GM18858 (cell line): ENCODE data around the gene WDFY4.
A peak's percentile ranks its signal among the peaks of the same experiment; 100 is the strongest.
"Not testable (repeated sequence)": the region's sequence is repeated elsewhere in the genome, so short reads cannot be mapped to it uniquely, and the experiment has no call there.

Source experiments
- ATAC-seq: cut with Tn5 transposase; IDR thresholded peaks from one replicate; pipeline ENCODE4 v1.9.1; 2021; ENCODE audit not compliant: unreplicated experiment

WDFY4 gene

GRCh38 chr10:48684792-48685623 lies at the start of gene WDFY4:
Gene WDFY4, plus strand, starts transcription at chr10:48684873. Its CDS starts 24,860 bp downstream, at chr10:48709733.
- peak; percentile 51 for ATAC-seq

- ATAC-seq = no peak
Measured at GRCh38 chr10:48634984-48635557, 49.6 kb upstream of the WDFY4 start.

- no peak for ATAC-seq
Measured at GRCh38 chr10:48636231-48636630, 48.4 kb upstream of the WDFY4 start.

GRCh38 chr10:48636901-48637300 lies 47.8 kb upstream of the WDFY4 start:
- no peak for ATAC-seq

GRCh38 chr10:48638158-48638557 lies 46.5 kb upstream of the WDFY4 start:
- ATAC-seq = no peak

- no peak for ATAC-seq
Measured at GRCh38 chr10:48638739-48639527, 45.7 kb upstream of the WDFY4 start.

GRCh38 chr10:48639632-48640031 lies 45.0 kb upstream of the WDFY4 start:
- ATAC-seq = no peak

- ATAC-seq = no peak
Measured at GRCh38 chr10:48640326-48640725, 44.3 kb upstream of the WDFY4 start.

- not testable (repeated sequence) for ATAC-seq
Measured at GRCh38 chr10:48641099-48641690, 43.5 kb upstream of the WDFY4 start.

GRCh38 chr10:48645600-48645999 lies 39.1 kb upstream of the WDFY4 start:
- no peak for ATAC-seq

GRCh38 chr10:48647073-48647472 lies 37.6 kb upstream of the WDFY4 start:
- not testable (repeated sequence) for ATAC-seq

- ATAC-seq = no peak
Measured at GRCh38 chr10:48648172-48648942, 36.3 kb upstream of the WDFY4 start.

GRCh38 chr10:48649349-48649944 lies 35.2 kb upstream of the WDFY4 start:
- ATAC-seq = no peak

- no peak for ATAC-seq
Measured at GRCh38 chr10:48651293-48651692, 33.4 kb upstream of the WDFY4 start.

GRCh38 chr10:48651839-48652238 lies 32.8 kb upstream of the WDFY4 start:
- ATAC-seq = no peak

- no peak for ATAC-seq
Measured at GRCh38 chr10:48652344-48652743, 32.3 kb upstream of the WDFY4 start.

GRCh38 chr10:48653347-48653746 lies 31.3 kb upstream of the WDFY4 start:
- no peak for ATAC-seq

- no peak for ATAC-seq
Measured at GRCh38 chr10:48653944-48654698, 30.6 kb upstream of the WDFY4 start.

- no peak for ATAC-seq
Measured at GRCh38 chr10:48655411-48656240, 29.0 kb upstream of the WDFY4 start.
